Measurements from ENCODE around the gene TP73.

TP73 gene

GRCh38 chr1:3731583-3732433 lies 79.5 kb downstream of the TP73 start:
- DNase-seq: no peak

- DNase-seq: no peak
These were observed 80.2 kb downstream of the TP73 start for GRCh38 chr1:3732434-3733093.

GRCh38 chr1:3733094-3733882 lies 81.0 kb downstream of the TP73 start:
- DNase-seq: no peak

- no peak for DNase-seq
These were observed 81.7 kb downstream of the TP73 start for GRCh38 chr1:3733883-3734589.

GRCh38 chr1:3734602-3735001 lies 82.3 kb downstream of the TP73 start:
- DNase-seq: no peak

GRCh38 chr1:3735027-3735681 lies 82.8 kb downstream of the TP73 start:
- no peak for DNase-seq

GRCh38 chr1:3735688-3736087 lies 83.4 kb downstream of the TP73 start:
- no peak for DNase-seq

- no peak for DNase-seq
These were observed 83.8 kb downstream of the TP73 start for GRCh38 chr1:3736131-3736561.

GRCh38 chr1:3736708-3737107 lies 84.4 kb downstream of the TP73 start:
- no peak for DNase-seq

GRCh38 chr1:3738943-3739342 lies 86.6 kb downstream of the TP73 start:
- no peak for DNase-seq

GRCh38 chr1:3740042-3740441 lies 87.7 kb downstream of the TP73 start:
- no peak for DNase-seq

- DNase-seq: no peak
These were observed 88.4 kb downstream of the TP73 start for GRCh38 chr1:3740752-3741151.

GRCh38 chr1:3741566-3742438 lies 89.5 kb downstream of the TP73 start:
- no peak for DNase-seq

- DNase-seq: no peak
These were observed 90.4 kb downstream of the TP73 start for GRCh38 chr1:3742439-3743298.

- no peak for DNase-seq
These were observed 91.1 kb downstream of the TP73 start for GRCh38 chr1:3743421-3743820.

- no peak for DNase-seq
These were observed 91.5 kb downstream of the TP73 start for GRCh38 chr1:3743826-3744225.

- DNase-seq: no peak
These were observed 92.3 kb downstream of the TP73 start for GRCh38 chr1:3744646-3745045.

GRCh38 chr1:3745071-3745470 lies 92.8 kb downstream of the TP73 start:
- DNase-seq: no peak

- DNase-seq: no peak
These were observed 93.5 kb downstream of the TP73 start for GRCh38 chr1:3745590-3746381.

All from activated CD4-positive, alpha-beta T cell treated with anti-CD3 and anti-CD28 coated beads, Interleukin-2, amount 50 U/mL, for 4 hours (primary cell).